HepG2 (cell line): ENCODE measurements around the gene ECE2. TPM values are rescaled to one million over a fixed set of nuclear protein-coding genes. Genes with fewer than 3 reads are reported as not detected.

Experiments used
- BCL6 ChIP-seq: IDR thresholded peaks from 2 replicates; pipeline ENCODE4 v1.6.1; 2016; ENCODE audit warnings: missing genetic modification reagents, missing compliant biosample characterization
- CBX5 ChIP-seq: sonication (generic); formaldehyde crosslinking; IDR thresholded peaks from 2 replicates; pipeline ENCODE4 v1.4.0; 2020; ENCODE audit warnings: missing genetic modification reagents, borderline replicate concordance
- FOXK2 ChIP-seq: fragments of 450-650 bp; IDR thresholded peaks from 2 replicates; pipeline ENCODE4 v1.6.1; 2016
- HNRNPUL1 ChIP-seq: fragments of 200-400 bp; formaldehyde crosslinking; IDR thresholded peaks from 2 replicates; pipeline ENCODE4 v1.6.1; 2017; ENCODE audit warnings: low read depth, mild to moderate bottlenecking, low read length, moderate library complexity
- MBD4 ChIP-seq: IDR thresholded peaks from 2 replicates; pipeline ENCODE4 v1.6.1; 2012; ENCODE audit warnings: low read length, inconsistent platforms, borderline replicate concordance
- SIX1 ChIP-seq: sonication (generic); formaldehyde crosslinking; IDR thresholded peaks from 2 replicates; pipeline ENCODE4 v1.4.0; 2020; ENCODE audit warnings: missing genetic modification reagents, borderline replicate concordance
- TEAD3 ChIP-seq: optimal IDR thresholded peaks from 2 replicates; pipeline ENCODE3; 2016; ENCODE audit warnings: borderline replicate concordance
- XBP1 ChIP-seq: sonication (generic); formaldehyde crosslinking; IDR thresholded peaks from 2 replicates; pipeline ENCODE4 v1.5.0; 2020; ENCODE audit warnings: missing genetic modification reagents
- ZFP37 ChIP-seq: sonication (generic); formaldehyde crosslinking; IDR thresholded peaks from 2 replicates; pipeline ENCODE4 v1.4.0; 2020; ENCODE audit warnings: missing genetic modification reagents, borderline replicate concordance
- ZNF337 ChIP-seq: sonication (generic); formaldehyde crosslinking; IDR thresholded peaks from 2 replicates; pipeline ENCODE4 v1.5.1; 2020; ENCODE audit warnings: missing genetic modification reagents, low read depth, mild to moderate bottlenecking, borderline replicate concordance
- ZNF619 ChIP-seq: sonication (generic); formaldehyde crosslinking; IDR thresholded peaks from 2 replicates; pipeline ENCODE4 v1.4.0; 2020; ENCODE audit warnings: mild to moderate bottlenecking, missing genetic modification reagents
- ZNF788 ChIP-seq: sonication (generic); formaldehyde crosslinking; IDR thresholded peaks from 2 replicates; pipeline ENCODE4 v1.5.0; 2020; ENCODE audit warnings: mild to moderate bottlenecking, missing genetic modification reagents, borderline replicate concordance
- ZSCAN25 ChIP-seq: sonication (generic); formaldehyde crosslinking; IDR thresholded peaks from 2 replicates; pipeline ENCODE4 v1.8.0; 2022; ENCODE audit warnings: mild to moderate bottlenecking, missing genetic modification reagents
- polyA plus RNA-seq, 8 experiments: library from polyadenylated mRNA; depleted of rRNA in 3 of 8; stranded (reverse) in 7 of 8; unstranded in 1 of 8; fragments of >200 nt; fragmentation: Illumina TruSeq in 4 of 8; extraction: Trizol in 4 of 8; gene quantifications; 2 replicates each; pipeline versions ENCODE4 v1.2.1 to v1.2.3, GENCODE V29; 2011 to 2016; ENCODE audit warnings: low read depth in 4 of 8, missing spikeins in 1 of 8, mixed read lengths in 1 of 8; ENCODE audit not compliant: insufficient read depth in 1 of 8
- total RNA-seq, 5 experiments: library from RNA; depleted of rRNA; stranded (reverse); fragments of >200 nt; fragmentation: Illumina TruSeq; extraction: Trizol; gene quantifications; 2 replicates each; pipeline ENCODE4 v1.2.3, GENCODE V29; 2016; ENCODE audit warnings: low read depth in 1 of 5
- TF ChIP-seq, protein P1 (sequence below): sonication (generic); formaldehyde crosslinking; IDR thresholded peaks from 2 replicates; pipeline ENCODE4 v1.5.0; 2020; ENCODE audit warnings: mild to moderate bottlenecking, missing genetic modification reagents
- TF ChIP-seq, protein P2 (sequence below): sonication (generic); formaldehyde crosslinking; IDR thresholded peaks from 2 replicates; pipeline ENCODE4 v1.5.0; 2020; ENCODE audit warnings: missing genetic modification reagents
- TF ChIP-seq, protein P3 (sequence below), 2 experiments: fragments of 450-650 bp in 1 of 2; sonication (generic) in 1 of 2; formaldehyde crosslinking in 1 of 2; IDR thresholded peaks; 2 replicates each; pipeline versions ENCODE4 v1.6.1 to v1.8.0; 2016 to 2022; ENCODE audit warnings: antibody characterized with exemption in 1 of 2, mild to moderate bottlenecking in 1 of 2, missing genetic modification reagents in 1 of 2

The ECE2 gene
- total and polyA plus RNA-seq, 2 of the 13 experiments (the other 11 are each of a cell fraction or from before 2014, with no cell fraction given): not detected

DNA sequence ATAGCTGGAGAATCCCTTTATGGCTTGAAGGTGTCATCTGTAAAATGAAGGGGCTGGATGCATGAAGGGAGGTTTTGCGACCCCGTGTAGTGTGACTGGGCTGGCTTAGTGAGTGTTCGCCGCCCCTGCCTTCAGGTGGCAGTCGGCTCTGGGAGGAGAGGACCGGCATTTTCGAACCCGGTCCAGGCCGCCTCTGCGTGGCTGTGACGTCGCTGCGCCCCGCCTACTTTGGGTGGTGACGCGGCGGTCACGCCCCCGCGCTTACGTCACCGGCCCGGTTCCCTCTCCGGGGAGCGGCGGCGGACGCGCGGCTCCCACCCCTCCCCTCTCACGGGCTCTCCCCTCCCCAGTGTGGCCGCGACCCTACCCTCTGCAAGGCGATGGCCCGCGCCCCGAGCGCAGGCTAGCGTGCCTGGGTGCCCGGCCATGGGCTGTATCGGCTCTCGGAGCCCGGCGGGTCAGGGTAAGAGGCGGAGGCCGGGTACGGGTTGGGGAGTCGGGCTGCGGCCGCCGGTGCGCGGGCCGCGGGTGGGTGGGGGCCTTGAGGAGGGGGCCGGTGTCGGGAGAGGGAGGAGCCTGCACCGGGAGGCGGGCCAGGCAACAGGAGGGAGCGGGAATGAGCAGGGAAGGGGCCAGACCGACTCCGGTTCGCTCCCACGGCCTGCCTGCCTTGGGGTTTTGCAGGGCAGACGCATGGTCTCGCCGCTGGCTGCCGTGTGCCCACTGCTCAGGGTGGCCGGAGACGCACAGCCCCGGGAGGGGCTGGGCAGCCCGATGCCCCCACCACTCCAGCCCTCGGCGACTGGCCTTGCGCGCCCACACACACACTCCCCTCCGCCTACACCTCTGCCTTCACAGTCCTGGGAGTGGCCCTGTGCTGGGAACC is 60.1 kb downstream of the ECE2 start (continued):
- TF ChIP-seq, protein P1, sequence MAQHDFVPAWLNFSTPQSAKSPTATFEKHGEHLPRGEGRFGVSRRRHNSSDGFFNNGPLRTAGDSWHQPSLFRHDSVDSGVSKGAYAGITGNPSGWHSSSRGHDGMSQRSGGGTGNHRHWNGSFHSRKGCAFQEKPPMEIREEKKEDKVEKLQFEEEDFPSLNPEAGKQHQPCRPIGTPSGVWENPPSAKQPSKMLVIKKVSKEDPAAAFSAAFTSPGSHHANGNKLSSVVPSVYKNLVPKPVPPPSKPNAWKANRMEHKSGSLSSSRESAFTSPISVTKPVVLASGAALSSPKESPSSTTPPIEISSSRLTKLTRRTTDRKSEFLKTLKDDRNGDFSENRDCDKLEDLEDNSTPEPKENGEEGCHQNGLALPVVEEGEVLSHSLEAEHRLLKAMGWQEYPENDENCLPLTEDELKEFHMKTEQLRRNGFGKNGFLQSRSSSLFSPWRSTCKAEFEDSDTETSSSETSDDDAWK: no peak
- TF ChIP-seq ZNF619 (CRISPR knock-in tag) (no peak), CBX5 (CRISPR knock-in tag) (peak; percentile 51; the same call in 1 of the 2 replicates), TEAD3 (CRISPR knock-in tag) (no peak), ZFP37 (CRISPR knock-in tag) (no peak; the same call in 1 of the 2 replicates), SIX1 (CRISPR knock-in tag) (no peak), BCL6 (CRISPR knock-in tag) (peak; percentile 21; the same call in 1 of the 2 replicates), HNRNPUL1 (no peak), ZNF788 (CRISPR knock-in tag) (peak; percentile 83), ZNF337 (CRISPR knock-in tag) (no peak), FOXK2 (no peak), MBD4 (no peak), ZSCAN25 (CRISPR knock-in tag) (peak; percentile 86), XBP1 (CRISPR knock-in tag) (no peak)
- TF ChIP-seq, protein P2, sequence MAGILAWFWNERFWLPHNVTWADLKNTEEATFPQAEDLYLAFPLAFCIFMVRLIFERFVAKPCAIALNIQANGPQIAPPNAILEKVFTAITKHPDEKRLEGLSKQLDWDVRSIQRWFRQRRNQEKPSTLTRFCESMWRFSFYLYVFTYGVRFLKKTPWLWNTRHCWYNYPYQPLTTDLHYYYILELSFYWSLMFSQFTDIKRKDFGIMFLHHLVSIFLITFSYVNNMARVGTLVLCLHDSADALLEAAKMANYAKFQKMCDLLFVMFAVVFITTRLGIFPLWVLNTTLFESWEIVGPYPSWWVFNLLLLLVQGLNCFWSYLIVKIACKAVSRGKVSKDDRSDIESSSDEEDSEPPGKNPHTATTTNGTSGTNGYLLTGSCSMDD: no peak
- TF ChIP-seq, protein P3, sequence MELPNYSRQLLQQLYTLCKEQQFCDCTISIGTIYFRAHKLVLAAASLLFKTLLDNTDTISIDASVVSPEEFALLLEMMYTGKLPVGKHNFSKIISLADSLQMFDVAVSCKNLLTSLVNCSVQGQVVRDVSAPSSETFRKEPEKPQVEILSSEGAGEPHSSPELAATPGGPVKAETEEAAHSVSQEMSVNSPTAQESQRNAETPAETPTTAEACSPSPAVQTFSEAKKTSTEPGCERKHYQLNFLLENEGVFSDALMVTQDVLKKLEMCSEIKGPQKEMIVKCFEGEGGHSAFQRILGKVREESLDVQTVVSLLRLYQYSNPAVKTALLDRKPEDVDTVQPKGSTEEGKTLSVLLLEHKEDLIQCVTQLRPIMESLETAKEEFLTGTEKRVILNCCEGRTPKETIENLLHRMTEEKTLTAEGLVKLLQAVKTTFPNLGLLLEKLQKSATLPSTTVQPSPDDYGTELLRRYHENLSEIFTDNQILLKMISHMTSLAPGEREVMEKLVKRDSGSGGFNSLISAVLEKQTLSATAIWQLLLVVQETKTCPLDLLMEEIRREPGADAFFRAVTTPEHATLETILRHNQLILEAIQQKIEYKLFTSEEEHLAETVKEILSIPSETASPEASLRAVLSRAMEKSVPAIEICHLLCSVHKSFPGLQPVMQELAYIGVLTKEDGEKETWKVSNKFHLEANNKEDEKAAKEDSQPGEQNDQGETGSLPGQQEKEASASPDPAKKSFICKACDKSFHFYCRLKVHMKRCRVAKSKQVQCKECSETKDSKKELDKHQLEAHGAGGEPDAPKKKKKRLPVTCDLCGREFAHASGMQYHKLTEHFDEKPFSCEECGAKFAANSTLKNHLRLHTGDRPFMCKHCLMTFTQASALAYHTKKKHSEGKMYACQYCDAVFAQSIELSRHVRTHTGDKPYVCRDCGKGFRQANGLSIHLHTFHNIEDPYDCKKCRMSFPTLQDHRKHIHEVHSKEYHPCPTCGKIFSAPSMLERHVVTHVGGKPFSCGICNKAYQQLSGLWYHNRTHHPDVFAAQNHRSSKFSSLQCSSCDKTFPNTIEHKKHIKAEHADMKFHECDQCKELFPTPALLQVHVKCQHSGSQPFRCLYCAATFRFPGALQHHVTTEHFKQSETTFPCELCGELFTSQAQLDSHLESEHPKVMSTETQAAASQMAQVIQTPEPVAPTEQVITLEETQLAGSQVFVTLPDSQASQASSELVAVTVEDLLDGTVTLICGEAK (IDR thresholded peaks at IDR 0.05): no peak
- TF ChIP-seq, protein P3 (CRISPR knock-in tag; IDR thresholded peaks at IDR 0.05): peak; percentile 62; the same call in 1 of the 2 replicates
